T-cell (primary cell): ENCODE data around the gene SHC4. TPM values are rescaled to one million over a fixed set of nuclear protein-coding genes. Genes with fewer than 3 reads are reported as not detected.

Experiments
- ATAC-seq, 4 experiments: fragments of 200-7000 bp in 3 of 4; fragments of 150-1000 bp in 1 of 4; cut with Tn5 transposase; replicated peaks in 1 of 4; 1 replicate in 3 of 4; 2 replicates in 1 of 4; pipeline ENCODE4 v1.10.0; 2021; ENCODE audit warnings: moderate library complexity in 3 of 4, mild to moderate bottlenecking in 2 of 4, moderate number of reproducible peaks in 1 of 4
- CTCF ChIA-PET, 2 donors: fragments of 300-600 bp; sonication (Branson Sonifier 250); formaldehyde crosslinking; loops; one replicate each; lab custom pipeline; 2022; ENCODE audit warnings: antibody characterized with exemption in 2 of 2; lab: Charles Lee
- POLR2A ChIA-PET, 2 donors: fragments of 300-600 bp; sonication (Branson Sonifier 250); formaldehyde crosslinking; loops; one replicate each; lab custom pipeline; 2022; ENCODE audit warnings: antibody characterized with exemption in 2 of 2; lab: Charles Lee
- DNase-seq, 35 experiments: peaks; one replicate each; pipeline versions ENCODE4 v3.0.0 to v3.0.0-alpha.2; 2013 to 2023
- H3K27ac ChIP-seq: one replicate; pipeline ENCODE4 v1.5.1; 2013; ENCODE audit warnings: low read length
- H3K27me3 ChIP-seq, 2 experiments: replicated peaks in 1 of 2; 1 replicate in 1 of 2; 2 replicates in 1 of 2; pipeline versions ENCODE4 v1.6.1 to v1.7.0; 2013; ENCODE audit warnings: low read length in 1 of 2, mixed read lengths in 1 of 2; ENCODE audit not compliant: control insufficient read depth in 2 of 2, insufficient read depth in 2 of 2; ENCODE audit errors: extremely low read depth in 1 of 2
- H3K36me3 ChIP-seq, 2 donors: 1 replicate in 1 of 2; 2 replicates in 1 of 2; pipeline versions ENCODE4 v1.6.1 to v1.7.0; 2013; ENCODE audit warnings: low read length in 1 of 2; ENCODE audit not compliant: control insufficient read depth in 2 of 2, insufficient read depth in 1 of 2; ENCODE audit errors: extremely low read depth in 1 of 2
- H3K4me1 ChIP-seq, 2 experiments: 1 replicate in 1 of 2; 2 replicates in 1 of 2; pipeline versions ENCODE4 v1.6.1 to v1.7.0; 2013; ENCODE audit warnings: low read length in 2 of 2, mixed read lengths in 1 of 2; ENCODE audit not compliant: insufficient read depth in 2 of 2, control insufficient read depth in 1 of 2; ENCODE audit errors: extremely low read depth in 1 of 2
- H3K4me3 ChIP-seq, 2 donors: 1 replicate in 1 of 2; 2 replicates in 1 of 2; pipeline versions ENCODE4 v1.5.1 to v1.7.0; 2013; ENCODE audit warnings: mild to moderate bottlenecking in 2 of 2, low read length in 1 of 2, moderate library complexity in 1 of 2; ENCODE audit not compliant: control insufficient read depth in 1 of 2; ENCODE audit errors: extremely low read depth in 1 of 2
- H3K9me3 ChIP-seq: 2 replicates; pipeline ENCODE4 v1.7.0; 2013
- H3K27ac Mint-ChIP-seq, 2 donors: one replicate each; pipeline ENCODE4 v1.8.0; 2020 to 2021; ENCODE audit warnings: mild to moderate bottlenecking in 2 of 2, mixed read lengths in 2 of 2
- H3K27me3 Mint-ChIP-seq, 2 donors: one replicate each; pipeline ENCODE4 v1.8.0; 2021 to 2022; ENCODE audit warnings: mixed read lengths in 2 of 2
- H3K36me3 Mint-ChIP-seq: one replicate; pipeline ENCODE4 v1.8.0; 2021; ENCODE audit warnings: mixed read lengths
- H3K4me1 Mint-ChIP-seq, 3 donors: one replicate each; pipeline ENCODE4 v1.8.0; 2020 to 2022; ENCODE audit warnings: mixed read lengths in 3 of 3, mild to moderate bottlenecking in 1 of 3
- H3K4me3 Mint-ChIP-seq, 3 donors: one replicate each; pipeline ENCODE4 v1.8.0; 2020 to 2022; ENCODE audit warnings: mild to moderate bottlenecking in 3 of 3, mixed read lengths in 3 of 3, moderate library complexity in 3 of 3
- H3K9me3 Mint-ChIP-seq, 3 donors: one replicate each; pipeline ENCODE4 v1.8.0; 2020 to 2022; ENCODE audit warnings: mixed read lengths in 3 of 3
- WGBS: methylation state at CpG from one replicate; pipeline ENCODE4 v1.1.5; 2013; ENCODE audit warnings: missing lambda C conversion rate; ENCODE audit not compliant: insufficient coverage; 5-methylcytosine and 5-hydroxymethylcytosine counted together
- total RNA-seq, 35 experiments: library from RNA in 6 of 35; stranded (reverse) in 6 of 35; fragments of 120-200 nt in 1 of 35; gene quantifications; one replicate each; pipeline versions ENCODE4 v1.2.1 to v1.2.4 and lab custom pipeline; 2013 to 2026

Gene SHC4
- total RNA-seq, 5 donors from 2014 or later (not counting 1 experiment from before 2014, with no cell fraction given), result 0.13 to 0.88 (median 0.19) TPM

GRCh38 chr15:48832648-48833047, 131.1 kb downstream of the SHC4 start:
- POLR2A ChIA-PET, result no interaction called here
- H3K4me3 ChIP-seq, result no peak overlapping the region
- no peak overlapping the region for H3K27ac ChIP-seq
- H3K27me3 ChIP-seq, result peaks cover 0 to 11% of the 10 kb centered on the region in 2 experiments
- no peak overlapping the region for H3K27ac Mint-ChIP-seq
- no peaks in the 10 kb centered on the region for H3K36me3 ChIP-seq
- CTCF ChIA-PET, result no interaction called here
- DNase-seq, result no peak
- H3K4me1 Mint-ChIP-seq, result no peaks in the 10 kb centered on the region
- no peaks in the 10 kb centered on the region for H3K9me3 ChIP-seq
- H3K4me1 ChIP-seq, result no peaks in the 10 kb centered on the region
- no peak overlapping the region for H3K4me3 Mint-ChIP-seq
- no peak for ATAC-seq
- H3K27me3 Mint-ChIP-seq, result peaks cover 26 to 37% of the 10 kb centered on the region in 2 donors
- H3K36me3 Mint-ChIP-seq, result no peaks in the 10 kb centered on the region
- H3K9me3 Mint-ChIP-seq, result peaks cover 13 to 15% (median 15%) of the 10 kb centered on the region in 3 donors

DNA sequence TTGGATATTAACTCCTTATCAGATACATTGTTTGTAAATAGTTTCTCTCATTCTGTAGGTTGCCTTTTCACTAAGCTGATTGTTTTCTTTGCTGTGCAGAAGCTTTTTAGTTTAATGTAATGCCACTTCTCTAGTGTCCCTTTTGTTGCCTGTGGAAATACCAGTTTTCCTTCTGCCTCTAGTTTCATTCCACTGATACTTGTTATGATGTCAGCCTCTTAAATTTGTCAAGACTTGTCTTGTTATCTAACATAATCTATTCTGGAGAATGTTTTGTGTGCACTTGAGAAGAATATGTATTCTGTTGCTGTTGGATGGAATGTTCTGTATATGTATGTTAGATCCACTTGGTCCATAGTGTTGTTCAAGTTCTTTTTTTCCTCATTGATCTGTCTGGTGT, 134.8 kb downstream of the SHC4 start:
- Histone ChIP-seq H3K9me3 (no peaks in the 10 kb centered on the region), H3K27ac (no peak overlapping the region), H3K4me1 (no peaks in the 10 kb centered on the region), H3K4me3 (no peak overlapping the region), H3K36me3 (no peaks in the 10 kb centered on the region), H3K27me3 (no peaks in the 10 kb centered on the region)
- ChIA-PET POLR2A (interaction anchor here in 1 of 2 donors (0.8 kb wide), 1 partner anchor 548 kb away, joined by 5 read pairs; no protein-coding TSS in a partner anchor), CTCF (no interaction called here)
- Mint-ChIP-seq H3K27me3 (peaks cover 13 to 25% of the 10 kb centered on the region in 2 donors), H3K4me1 (no peaks in the 10 kb centered on the region), H3K4me3 (no peak overlapping the region), H3K36me3 (no peaks in the 10 kb centered on the region), H3K9me3 (peaks cover 13 to 15% (median 15%) of the 10 kb centered on the region in 3 donors), H3K27ac (no peak overlapping the region)
- DNase-seq (no peak), ATAC-seq (no peak)

- Mint-ChIP-seq H3K4me1 (no peaks in the 10 kb centered on the region), H3K27me3 (peaks cover 13 to 23% of the 10 kb centered on the region in 2 donors), H3K27ac (no peak overlapping the region), H3K9me3 (peaks cover 11 to 14% (median 12%) of the 10 kb centered on the region in 3 donors), H3K4me3 (no peak overlapping the region), H3K36me3 (no peaks in the 10 kb centered on the region)
- no peaks in the 10 kb centered on the region for H3K27me3 ChIP-seq
- no CpG with 5 or more reads among the region's 4 CpGs for WGBS
- H3K36me3 ChIP-seq, result no peaks in the 10 kb centered on the region
- no peaks in the 10 kb centered on the region for H3K4me1 ChIP-seq
- ATAC-seq (no peak), DNase-seq (no peak)
- CTCF ChIA-PET, result no interaction called here
- H3K9me3 ChIP-seq, result no peaks in the 10 kb centered on the region
- H3K4me3 ChIP-seq, result no peak overlapping the region
- POLR2A ChIA-PET, result interaction anchor here in 1 of 2 donors (0.8 kb wide), 1 partner anchor 549 kb away, joined by 5 read pairs; no protein-coding TSS in a partner anchor
- no peak overlapping the region for H3K27ac ChIP-seq
Measured at GRCh38 chr15:48828471-48828870, 135.2 kb downstream of the SHC4 start.

DNA sequence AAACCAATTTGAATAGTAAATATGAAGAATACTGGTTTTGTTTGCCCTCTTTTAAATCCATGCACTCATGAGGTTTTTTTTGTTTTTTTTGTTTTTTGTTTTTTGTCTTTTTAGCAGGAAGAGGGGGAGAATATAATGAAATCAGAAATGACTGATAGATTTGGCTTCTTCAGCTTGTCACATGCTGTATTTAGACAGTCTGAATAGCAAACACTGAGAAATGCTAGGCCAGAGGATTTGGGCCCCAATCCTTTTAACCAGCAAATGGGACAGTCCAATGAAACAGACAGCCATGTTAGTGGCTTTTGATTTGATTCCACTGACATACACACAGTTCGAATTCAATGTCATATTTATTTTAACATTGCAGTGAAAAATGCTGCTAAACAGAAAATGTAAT, 138.6 kb downstream of the SHC4 start:
- Histone ChIP-seq H3K9me3 (no peaks in the 10 kb centered on the region), H3K27ac (no peak overlapping the region), H3K4me1 (no peaks in the 10 kb centered on the region), H3K27me3 (peaks cover 0 to 2% of the 10 kb centered on the region in 2 experiments), H3K36me3 (no peaks in the 10 kb centered on the region), H3K4me3 (no peak overlapping the region)
- Mint-ChIP-seq H3K9me3 (peaks cover 4 to 6% (median 5%) of the 10 kb centered on the region in 3 donors), H3K27me3 (peaks cover 10 to 13% of the 10 kb centered on the region in 2 donors), H3K36me3 (no peaks in the 10 kb centered on the region), H3K4me1 (no peaks in the 10 kb centered on the region), H3K27ac (no peak overlapping the region), H3K4me3 (no peak overlapping the region)
- ChIA-PET CTCF (interaction anchor here (0.5 to 0.8 kb wide), 3 partner anchors 17 to 1326 kb away, joined by 3 to 5 read pairs (median 4); partner anchors contain the start of gene EID1 (in 1 of the 2)), POLR2A (no interaction called here)
- ATAC-seq (no peak), DNase-seq (no peak)
- WGBS, result no CpG with 5 or more reads among the region's 1 CpG

- Histone ChIP-seq H3K36me3 (no peaks in the 10 kb centered on the region), H3K9me3 (no peaks in the 10 kb centered on the region), H3K4me1 (no peaks in the 10 kb centered on the region), H3K4me3 (no peak overlapping the region), H3K27me3 (peaks cover 0 to 2% of the 10 kb centered on the region in 2 experiments), H3K27ac (no peak overlapping the region)
- Mint-ChIP-seq H3K9me3 (peaks cover 4 to 6% (median 5%) of the 10 kb centered on the region in 3 donors), H3K27ac (no peak overlapping the region), H3K36me3 (no peaks in the 10 kb centered on the region), H3K4me3 (no peak overlapping the region), H3K4me1 (no peaks in the 10 kb centered on the region), H3K27me3 (peaks cover 6 to 10% of the 10 kb centered on the region in 2 donors)
- ChIA-PET POLR2A (no interaction called here), CTCF (no interaction called here)
- DNase-seq (no peak), ATAC-seq (no peak)
- WGBS, result no CpG with 5 or more reads among the region's 1 CpG
Measured at GRCh38 chr15:48823706-48824105, 140.0 kb downstream of the SHC4 start.

GRCh38 chr15:48823237-48823636, 140.5 kb downstream of the SHC4 start:
- H3K27ac ChIP-seq, result no peak overlapping the region
- Mint-ChIP-seq H3K36me3 (no peaks in the 10 kb centered on the region), H3K27me3 (peaks cover 6 to 10% of the 10 kb centered on the region in 2 donors), H3K9me3 (peaks cover 4 to 6% (median 5%) of the 10 kb centered on the region in 3 donors), H3K4me3 (no peak overlapping the region), H3K27ac (no peak overlapping the region), H3K4me1 (no peaks in the 10 kb centered on the region)
- no peak for ATAC-seq
- ChIA-PET POLR2A (no interaction called here), CTCF (interaction anchor here in 1 of 2 donors (0.6 kb wide), 1 partner anchor 373 kb away, joined by 3 read pairs; no protein-coding TSS in a partner anchor)
- DNase-seq, result no peak
- H3K9me3 ChIP-seq, result no peaks in the 10 kb centered on the region
- peaks cover 0 to 2% of the 10 kb centered on the region in 2 experiments for H3K27me3 ChIP-seq
- no peaks in the 10 kb centered on the region for H3K36me3 ChIP-seq
- no peak overlapping the region for H3K4me3 ChIP-seq
- WGBS, result 80% methylated on average over 1 of the region's 1 CpG
- H3K4me1 ChIP-seq, result no peaks in the 10 kb centered on the region
